GM12891 (cell line): ENCODE results near the gene C2CD4A.

ENCODE experiments used
- POLR2AphosphoS5 ChIP-seq: IDR thresholded peaks from 2 replicates; pipeline ENCODE4 v1.6.1; 2011; ENCODE audit warnings: low read depth, low read length, control low read depth
- POU2F2 ChIP-seq: IDR thresholded peaks from 2 replicates; pipeline ENCODE4 v1.6.1; 2011; ENCODE audit warnings: low read depth, mild to moderate bottlenecking, control low read depth, low read length, moderate library complexity

- TF ChIP-seq POU2F2, result no peak
- TF ChIP-seq POLR2AphosphoS5, result no peak
Observed at GRCh38 chr15:62054979-62055378, 11.8 kb upstream of the C2CD4A start.
